Neural cell (in vitro differentiated cells): ENCODE data around the gene MOB3B. TPM values are rescaled to one million over a fixed set of nuclear protein-coding genes. Genes with fewer than 3 reads are reported as not detected.

Experiments used
- H2AFZ ChIP-seq: fragments of 200-600, 300-800 bp; sonication (generic), shearing (Covaris generic); 2 replicates; pipeline ENCODE4 v1.6.0; 2014; ENCODE audit warnings: low read depth, mild to moderate bottlenecking, antibody characterized with exemption, low read length, moderate library complexity
- H3F3A ChIP-seq: fragments of 200-600 bp; shearing (Covaris generic); 2 replicates; pipeline ENCODE4 v1.6.1; 2016; ENCODE audit warnings: mild to moderate bottlenecking, moderate library complexity, mixed read lengths, antibody characterized with exemption, low read length; ENCODE audit not compliant: insufficient read depth, poor library complexity, severe bottlenecking
- H3K27ac ChIP-seq: fragments of 200-600, 300-800 bp; sonication (generic), shearing (Covaris generic); 2 replicates; pipeline ENCODE4 v1.5.1; 2014; ENCODE audit warnings: mild to moderate bottlenecking, low read length, moderate library complexity
- H3K27me3 ChIP-seq: fragments of 300-800, 200-600 bp; sonication (generic), shearing (Covaris generic); 2 replicates; pipeline ENCODE4 v1.6.0; 2014; ENCODE audit warnings: mild to moderate bottlenecking, low read depth, low read length, moderate library complexity; ENCODE audit not compliant: insufficient read depth
- H3K36me3 ChIP-seq: fragments of 300-800, 200-600 bp; sonication (generic), shearing (Covaris generic); 2 replicates; pipeline ENCODE4 v1.5.1; 2014; ENCODE audit warnings: mild to moderate bottlenecking, antibody characterized with exemption, low read length, moderate library complexity; ENCODE audit not compliant: insufficient read depth
- H3K4me2 ChIP-seq: fragments of 300-800, 200-600 bp; sonication (generic), shearing (Covaris generic); 2 replicates; pipeline ENCODE4 v1.6.0; 2014; ENCODE audit warnings: mild to moderate bottlenecking, low read length
- H3K4me3 ChIP-seq: fragments of 300-800, 200-600 bp; sonication (generic), shearing (Covaris generic); 2 replicates; pipeline ENCODE4 v1.5.1; 2014; ENCODE audit warnings: mild to moderate bottlenecking, low read length, moderate library complexity
- H3K79me2 ChIP-seq: fragments of 200-600 bp; shearing (Covaris generic); replicated peaks from 2 replicates; pipeline ENCODE4 v1.6.0; 2014; ENCODE audit warnings: mild to moderate bottlenecking, low read length, moderate library complexity; ENCODE audit not compliant: insufficient read depth
- H3K9ac ChIP-seq: fragments of 300-800, 200-600 bp; sonication (generic), shearing (Covaris generic); 2 replicates; pipeline ENCODE4 v1.6.1; 2016; ENCODE audit warnings: mild to moderate bottlenecking, low read length, mixed read lengths
- H3K9me2 ChIP-seq: fragments of 200-600 bp; shearing (Covaris generic); 2 replicates; pipeline ENCODE4 v1.6.1; 2016; ENCODE audit warnings: mild to moderate bottlenecking, low read length, mixed read lengths; ENCODE audit not compliant: insufficient read depth
- H3K9me3 ChIP-seq: fragments of 200-600, 300-800 bp; sonication (generic), shearing (Covaris generic); 2 replicates; pipeline ENCODE4 v1.6.1; 2016; ENCODE audit warnings: mild to moderate bottlenecking, mixed run types, low read length, moderate library complexity, mixed read lengths
- H4K20me1 ChIP-seq: fragments of 200-600 bp; shearing (Covaris generic); 2 replicates; pipeline ENCODE4 v1.6.1; 2016; ENCODE audit warnings: mild to moderate bottlenecking, mixed run types; ENCODE audit not compliant: insufficient read depth
- EP300 ChIP-seq: fragments of 450-650 bp; conservative IDR thresholded peaks from 2 replicates; pipeline ENCODE4 v1.6.1; 2014; ENCODE audit warnings: antibody characterized with exemption, mild to moderate bottlenecking, moderate library complexity; ENCODE audit not compliant: poor library complexity, severe bottlenecking
- EZH2 ChIP-seq: fragments of 200-600, 300-800 bp; shearing (Covaris generic), sonication (generic); IDR thresholded peaks from 2 replicates; pipeline ENCODE4 v1.6.1; 2014; ENCODE audit warnings: antibody characterized with exemption, low read length, borderline replicate concordance, mild to moderate bottlenecking; ENCODE audit not compliant: insufficient read depth, poor library complexity, severe bottlenecking
- MXI1 ChIP-seq: fragments of 450-650 bp; conservative IDR thresholded peaks from 2 replicates; pipeline ENCODE4 v1.6.1; 2014; ENCODE audit warnings: antibody characterized with exemption, mild to moderate bottlenecking; ENCODE audit not compliant: poor library complexity, severe bottlenecking
- POLR2AphosphoS5 ChIP-seq: IDR thresholded peaks from 2 replicates; pipeline ENCODE4 v1.6.1; 2012
- RAD21 ChIP-seq: fragments of 450-650 bp; conservative IDR thresholded peaks from 2 replicates; pipeline ENCODE4 v1.6.1; 2014; ENCODE audit warnings: antibody characterized with exemption, mild to moderate bottlenecking, moderate library complexity
- REST ChIP-seq: IDR thresholded peaks from 2 replicates; pipeline ENCODE4 v1.6.1; 2012; ENCODE audit warnings: borderline replicate concordance
- SMC3 ChIP-seq: fragments of 450-650 bp; conservative IDR thresholded peaks from 2 replicates; pipeline ENCODE4 v1.6.1; 2014; ENCODE audit warnings: antibody characterized with exemption, mild to moderate bottlenecking, moderate library complexity; ENCODE audit not compliant: poor library complexity
- TAF1 ChIP-seq: IDR thresholded peaks from 2 replicates; pipeline ENCODE4 v1.6.1; 2012; ENCODE audit warnings: low read depth
- polyA plus RNA-seq: library from polyadenylated mRNA; depleted of rRNA; stranded (reverse); fragments of >200 nt; gene quantifications from 2 replicates; pipeline ENCODE4 v1.2.3, GENCODE V29; 2014
- TF ChIP-seq, protein P1 (sequence below): fragments of 450-650 bp; IDR thresholded peaks from 2 replicates; pipeline ENCODE4 v1.5.1; 2014; ENCODE audit warnings: antibody characterized with exemption, mild to moderate bottlenecking, moderate library complexity; ENCODE audit not compliant: poor library complexity, severe bottlenecking

MOB3B gene
- polyA plus RNA-seq, 1 donor from 2014 or later, result 1.8 TPM

- Histone ChIP-seq H3K4me2 (no peak overlapping the region), H3K27ac (no peak overlapping the region), H3K9me2 (no peaks in the 10 kb centered on the region), H3K9ac (no peak overlapping the region), H3F3A (no peaks in the 10 kb centered on the region), H3K79me2 (no peaks in the 10 kb centered on the region), H3K36me3 (no peaks in the 10 kb centered on the region), H2AFZ (no peak overlapping the region), H4K20me1 (no peaks in the 10 kb centered on the region), H3K27me3 (no peaks in the 10 kb centered on the region), H3K9me3 (no peaks in the 10 kb centered on the region), H3K4me3 (no peak overlapping the region)
- TF ChIP-seq TAF1 (no peak), EZH2 (no peak), REST (no peak), SMC3 (no peak), EP300 (no peak), MXI1 (no peak), POLR2AphosphoS5 (no peak), RAD21 (no peak)
- TF ChIP-seq, protein P1, sequence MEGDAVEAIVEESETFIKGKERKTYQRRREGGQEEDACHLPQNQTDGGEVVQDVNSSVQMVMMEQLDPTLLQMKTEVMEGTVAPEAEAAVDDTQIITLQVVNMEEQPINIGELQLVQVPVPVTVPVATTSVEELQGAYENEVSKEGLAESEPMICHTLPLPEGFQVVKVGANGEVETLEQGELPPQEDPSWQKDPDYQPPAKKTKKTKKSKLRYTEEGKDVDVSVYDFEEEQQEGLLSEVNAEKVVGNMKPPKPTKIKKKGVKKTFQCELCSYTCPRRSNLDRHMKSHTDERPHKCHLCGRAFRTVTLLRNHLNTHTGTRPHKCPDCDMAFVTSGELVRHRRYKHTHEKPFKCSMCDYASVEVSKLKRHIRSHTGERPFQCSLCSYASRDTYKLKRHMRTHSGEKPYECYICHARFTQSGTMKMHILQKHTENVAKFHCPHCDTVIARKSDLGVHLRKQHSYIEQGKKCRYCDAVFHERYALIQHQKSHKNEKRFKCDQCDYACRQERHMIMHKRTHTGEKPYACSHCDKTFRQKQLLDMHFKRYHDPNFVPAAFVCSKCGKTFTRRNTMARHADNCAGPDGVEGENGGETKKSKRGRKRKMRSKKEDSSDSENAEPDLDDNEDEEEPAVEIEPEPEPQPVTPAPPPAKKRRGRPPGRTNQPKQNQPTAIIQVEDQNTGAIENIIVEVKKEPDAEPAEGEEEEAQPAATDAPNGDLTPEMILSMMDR, result no peak
These were observed 198.2 kb downstream of the MOB3B start for GRCh38 chr9:27331393-27331792.

GRCh38 chr9:27329291-27329690 lies 200.3 kb downstream of the MOB3B start:
- Histone ChIP-seq H3F3A (no peaks in the 10 kb centered on the region), H2AFZ (no peak overlapping the region), H3K36me3 (no peaks in the 10 kb centered on the region), H3K9me3 (no peaks in the 10 kb centered on the region), H3K9me2 (no peaks in the 10 kb centered on the region), H3K4me3 (no peak overlapping the region), H3K27ac (no peak overlapping the region), H3K27me3 (no peaks in the 10 kb centered on the region), H3K79me2 (no peaks in the 10 kb centered on the region), H3K4me2 (no peak overlapping the region), H3K9ac (no peak overlapping the region), H4K20me1 (no peaks in the 10 kb centered on the region)
- no peak for TF ChIP-seq REST
- TF ChIP-seq EP300, result no peak
- no peak for TF ChIP-seq MXI1
- no peak for TF ChIP-seq EZH2
- TF ChIP-seq, protein P1, result no peak
- no peak for TF ChIP-seq TAF1
- TF ChIP-seq RAD21, result no peak
- TF ChIP-seq SMC3, result no peak
- no peak for TF ChIP-seq POLR2AphosphoS5
